GM12864 (cell line): ENCODE measurements around the gene MAPKAP1.

Experiments used
- DNase-seq: peaks from one replicate; pipeline ENCODE4 v3.0.0-alpha.2; 2011; ENCODE audit warnings: low read depth
- H3K4me3 ChIP-seq: 2 replicates; pipeline ENCODE4 v1.5.1; 2011; ENCODE audit warnings: mild to moderate bottlenecking, low read depth, low read length, control low read depth
- TF ChIP-seq, protein P1 (sequence below): IDR thresholded peaks from 2 replicates; pipeline ENCODE4 v1.5.1; 2011; ENCODE audit warnings: low read depth, mild to moderate bottlenecking, moderate library complexity, low read length, control low read depth, inconsistent platforms; ENCODE audit errors: missing control alignments

Gene MAPKAP1

DNA sequence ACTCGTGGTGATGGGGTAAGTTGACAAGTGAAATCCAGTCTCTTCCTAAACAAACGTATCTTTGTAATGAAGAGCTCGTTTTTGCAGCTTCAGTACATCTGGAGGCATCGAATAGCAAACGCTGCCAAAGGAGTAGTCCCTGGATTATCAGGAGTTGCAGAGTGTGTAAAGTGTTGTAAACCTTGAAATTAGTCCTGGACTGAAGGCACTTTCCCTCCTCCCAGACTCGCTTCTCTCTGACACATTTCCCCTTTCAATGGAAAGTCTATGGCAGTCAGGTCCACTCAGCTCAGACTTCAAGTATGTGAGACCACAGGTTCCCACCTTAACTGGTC, 38.6 kb upstream of the MAPKAP1 start:
- TF ChIP-seq, protein P1, sequence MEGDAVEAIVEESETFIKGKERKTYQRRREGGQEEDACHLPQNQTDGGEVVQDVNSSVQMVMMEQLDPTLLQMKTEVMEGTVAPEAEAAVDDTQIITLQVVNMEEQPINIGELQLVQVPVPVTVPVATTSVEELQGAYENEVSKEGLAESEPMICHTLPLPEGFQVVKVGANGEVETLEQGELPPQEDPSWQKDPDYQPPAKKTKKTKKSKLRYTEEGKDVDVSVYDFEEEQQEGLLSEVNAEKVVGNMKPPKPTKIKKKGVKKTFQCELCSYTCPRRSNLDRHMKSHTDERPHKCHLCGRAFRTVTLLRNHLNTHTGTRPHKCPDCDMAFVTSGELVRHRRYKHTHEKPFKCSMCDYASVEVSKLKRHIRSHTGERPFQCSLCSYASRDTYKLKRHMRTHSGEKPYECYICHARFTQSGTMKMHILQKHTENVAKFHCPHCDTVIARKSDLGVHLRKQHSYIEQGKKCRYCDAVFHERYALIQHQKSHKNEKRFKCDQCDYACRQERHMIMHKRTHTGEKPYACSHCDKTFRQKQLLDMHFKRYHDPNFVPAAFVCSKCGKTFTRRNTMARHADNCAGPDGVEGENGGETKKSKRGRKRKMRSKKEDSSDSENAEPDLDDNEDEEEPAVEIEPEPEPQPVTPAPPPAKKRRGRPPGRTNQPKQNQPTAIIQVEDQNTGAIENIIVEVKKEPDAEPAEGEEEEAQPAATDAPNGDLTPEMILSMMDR, result no peak
- no peak for DNase-seq
- peak overlapping the region; percentile 67 for H3K4me3 ChIP-seq

DNA sequence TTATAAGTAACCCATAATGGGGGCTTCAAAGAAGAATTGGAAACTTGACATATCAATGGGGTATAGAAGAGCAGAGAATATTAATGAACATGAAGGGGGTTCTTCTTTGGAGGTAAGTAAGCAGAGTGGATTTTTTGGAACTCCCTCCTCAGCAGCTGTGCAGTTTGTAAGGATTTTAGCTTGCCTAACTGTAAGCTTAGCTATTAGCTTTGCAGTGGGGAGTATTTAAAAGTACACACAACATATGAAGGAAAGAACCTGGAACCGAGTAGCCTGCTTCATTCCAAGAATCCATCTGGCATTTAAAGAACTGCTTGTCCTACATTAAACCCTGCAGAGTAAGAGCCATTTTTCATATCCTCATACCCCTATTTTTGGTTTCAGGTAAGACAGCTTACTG, 38.0 kb upstream of the MAPKAP1 start:
- DNase-seq, result no peak
- TF ChIP-seq, protein P1, result no peak
- H3K4me3 ChIP-seq, result no peak overlapping the region

DNA sequence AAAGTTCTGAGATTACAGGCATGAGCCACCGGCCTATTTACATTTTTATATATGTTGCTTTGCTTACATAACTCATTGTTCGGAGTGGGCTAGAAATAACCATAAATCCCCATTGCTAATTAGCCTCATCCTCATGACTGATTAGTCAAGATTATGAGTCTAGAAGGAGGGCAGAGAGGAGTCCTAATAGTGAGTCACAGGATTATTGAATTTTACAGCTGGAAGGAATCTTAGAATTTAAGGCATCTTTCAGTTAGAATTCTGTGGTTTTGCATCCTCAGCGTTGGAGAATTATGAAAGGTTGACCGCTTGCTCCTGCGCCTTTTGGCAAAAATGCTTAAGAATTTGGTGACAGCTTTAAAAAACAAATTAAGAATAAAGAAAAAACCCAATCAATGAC, 37.6 kb upstream of the MAPKAP1 start:
- no peak overlapping the region for H3K4me3 ChIP-seq
- DNase-seq, result no peak
- TF ChIP-seq, protein P1, result no peak

DNA sequence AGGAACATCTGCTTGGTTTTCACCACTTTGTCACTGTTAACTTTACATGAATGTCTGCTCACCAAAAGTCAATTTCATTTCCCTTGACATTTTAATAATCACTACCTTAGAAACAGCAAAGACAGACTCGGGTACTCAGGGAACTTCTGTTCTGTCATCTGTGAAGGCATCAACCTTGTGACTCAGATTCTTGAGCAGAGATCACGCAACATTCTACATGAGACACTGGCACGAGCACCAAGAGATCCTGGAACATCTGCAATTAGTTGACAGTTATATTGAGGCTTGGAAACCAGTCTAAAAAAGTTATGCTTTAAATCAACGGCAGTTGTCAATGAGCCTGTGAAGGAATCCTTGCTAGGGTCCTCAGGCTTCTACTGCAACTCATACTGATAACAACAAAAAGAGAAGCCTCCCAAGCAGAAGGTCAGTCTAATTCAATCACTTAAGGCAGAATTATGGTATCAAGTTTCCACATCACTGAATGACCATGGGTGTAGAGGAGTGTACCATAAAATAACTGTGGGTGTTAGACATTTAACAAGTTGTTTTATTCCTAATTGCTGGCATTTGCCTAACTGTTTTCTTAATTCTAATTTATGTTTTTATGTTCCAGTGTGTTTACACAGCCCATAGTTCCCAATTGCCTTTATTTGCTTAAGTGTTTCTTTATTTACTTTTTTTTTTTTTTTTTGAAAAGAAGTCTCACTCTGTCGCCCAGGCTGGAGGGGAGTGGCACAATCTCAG, 36.8 kb upstream of the MAPKAP1 start:
- TF ChIP-seq, protein P1, result no peak
- H3K4me3 ChIP-seq, result no peak overlapping the region
- no peak for DNase-seq

DNA sequence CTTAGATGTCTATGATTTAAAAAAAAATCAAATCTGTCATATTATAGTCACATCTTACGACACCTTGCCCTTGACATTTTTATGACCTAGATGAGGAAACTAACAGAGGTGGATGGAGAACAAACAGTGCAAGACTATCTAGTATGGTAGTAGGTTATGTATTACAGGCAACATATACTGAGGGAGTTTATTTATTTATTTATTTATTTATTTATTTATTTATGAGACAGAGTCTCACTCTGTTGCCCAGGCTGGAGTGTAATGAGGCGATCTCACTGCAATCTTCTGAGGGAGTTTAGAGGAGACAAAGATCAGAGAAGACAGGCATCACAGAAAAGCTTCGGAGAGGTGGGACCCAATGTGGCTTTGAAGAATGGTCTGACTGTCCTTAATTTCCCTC, 35.6 kb upstream of the MAPKAP1 start:
- no peak overlapping the region for H3K4me3 ChIP-seq
- TF ChIP-seq, protein P1, result no peak
- no peak for DNase-seq

DNA sequence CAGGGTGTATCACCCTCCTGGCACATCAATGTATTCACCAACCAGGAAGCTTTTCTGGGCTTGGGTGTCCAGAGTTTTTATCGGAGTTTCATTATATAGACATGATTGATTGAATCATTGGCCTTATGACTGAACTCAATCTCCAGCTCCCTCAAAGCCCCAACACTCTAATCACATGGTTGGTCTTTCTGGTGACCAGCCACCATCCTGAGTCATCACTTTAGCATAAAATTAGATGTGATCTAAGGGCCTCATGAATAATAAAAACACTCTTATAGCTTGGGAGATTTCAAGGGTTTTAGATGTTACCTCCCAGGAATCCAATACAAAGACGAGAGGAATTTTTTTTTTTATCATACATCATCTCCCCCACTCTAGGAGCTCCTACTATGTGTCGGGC, 32.4 kb upstream of the MAPKAP1 start:
- no peak overlapping the region for H3K4me3 ChIP-seq
- no peak for DNase-seq
- TF ChIP-seq, protein P1, result no peak

DNA sequence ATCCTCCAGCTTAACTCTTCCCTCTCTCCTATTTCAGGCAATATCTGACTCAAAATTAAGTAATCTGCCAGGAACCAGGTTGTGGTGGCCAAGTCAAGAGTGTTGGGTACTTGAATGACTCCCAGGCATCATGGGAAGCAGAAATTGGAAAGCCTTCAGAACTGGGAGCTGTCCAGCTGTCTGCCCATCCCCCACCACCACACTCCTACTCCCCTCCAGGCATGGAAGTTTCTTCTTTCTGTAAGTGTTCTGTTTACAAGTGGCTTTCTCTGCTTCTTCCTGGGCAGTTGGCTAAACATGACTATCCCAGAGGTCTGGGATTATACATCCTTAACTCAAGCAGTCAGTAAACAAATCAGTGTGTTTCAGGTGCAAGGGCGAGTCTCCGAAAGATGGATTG, 25.6 kb upstream of the MAPKAP1 start:
- TF ChIP-seq, protein P1, result no peak
- DNase-seq, result no peak
- H3K4me3 ChIP-seq, result no peak overlapping the region
